ENCODE measurements around the gene FOXP1. TPM values are rescaled to one million over a fixed set of nuclear protein-coding genes. Genes with fewer than 3 reads are reported as not detected.

FOXP1 gene
- total and polyA plus RNA-seq, 2 of the 13 experiments (the other 11 are each of a cell fraction or from before 2014, with no cell fraction given) = 40.4 to 59.0 TPM

DNA sequence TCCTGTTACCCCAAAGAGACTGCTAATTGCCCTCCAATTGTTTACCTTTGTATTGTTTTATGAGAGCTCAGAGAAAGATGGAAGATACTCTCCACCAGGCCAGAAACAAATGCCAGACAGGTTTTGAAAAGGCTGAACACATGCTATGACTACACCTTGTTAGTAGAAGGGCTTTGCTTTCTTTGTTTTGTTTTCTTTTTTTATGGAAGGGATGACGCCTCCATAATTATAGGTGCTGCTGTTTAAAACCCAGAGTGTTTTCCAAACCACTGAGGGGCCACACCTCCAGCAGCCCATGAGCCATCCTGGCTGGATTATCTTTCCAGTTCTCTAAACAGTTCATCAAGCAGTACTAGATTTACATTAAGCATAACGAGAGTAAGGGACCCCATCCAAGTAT is 5.6 kb upstream of the FOXP1 start:
- in situ Hi-C loops (cut with HindIII; ENCODE audit: extremely low pct_ligation_motif_present, low pct_unique_long_range_greater_than_20kb) (loop anchor here (10.0 kb wide), 1 partner anchor 534 kb away; no protein-coding TSS in a partner anchor), intact Hi-C loops (cut with micrococcal nuclease; ENCODE audit: unreplicated experiment) (loop anchor here (10.0 kb wide), 1 partner anchor 134 kb away; no protein-coding TSS in a partner anchor)
- no TSS peak for BruUV-seq (replicated peaks)
- Histone ChIP-seq H3K27ac (ENCODE audit: extremely low read length, insufficient read depth, low read length) (no peak overlapping the region), H3K9ac (ENCODE audit: insufficient read depth, low read depth, low read length) (no peak overlapping the region), H3K4me3 (replicated peaks in 1 of 3; ENCODE audit: insufficient read depth in 1 of 3, low read depth in 2 of 3, low read length in 3 of 3) (no peak overlapping the region), H3K79me2 (ENCODE audit: insufficient read depth, low read length) (peaks cover 5% of the 10 kb centered on the region), H4K20me1 (ENCODE audit: insufficient read depth, low read length) (no peaks in the 10 kb centered on the region), H3K4me2 (ENCODE audit: low read depth, low read length) (no peak overlapping the region), H3K36me3 (replicated peaks in 1 of 2; ENCODE audit: control insufficient read depth in 1 of 2, insufficient read depth in 2 of 2, low read length in 2 of 2) (no peaks in the 10 kb centered on the region), H3K4me1 (ENCODE audit: insufficient read depth, low read length) (peaks cover 20% of the 10 kb centered on the region), H3K9me3 (ENCODE audit: low read length) (no peaks in the 10 kb centered on the region), H2AFZ (ENCODE audit: low read length) (no peak overlapping the region), H3K27me3 (ENCODE audit: control insufficient read depth in 1 of 2, insufficient read depth in 2 of 2, low read length in 2 of 2) (no peaks in the 10 kb centered on the region)
- ChIA-PET POLR2A (no interaction called here), CTCF (ENCODE audit: low intra/inter-chr PET ratio, low total read pairs) (no interaction called here)
- DNase-seq (ENCODE audit: low spot score) (no peak), ATAC-seq (no peak), FAIRE-seq (no peak)
- WGBS (ENCODE audit: low lambda C conversion rate) = 84% methylated on average over 2 of the region's 2 CpGs
- no peak for TF ChIP-seq ATF1 (CRISPR knock-in tag; IDR thresholded peaks at IDR 0.05)
- no peak for TF ChIP-seq IRX3 (CRISPR knock-in tag; IDR thresholded peaks at IDR 0.05; ENCODE audit: borderline replicate concordance, low read depth)
- no peak for TF ChIP-seq HBP1 (CRISPR knock-in tag; IDR thresholded peaks at IDR 0.05; ENCODE audit: low read depth)
- TF ChIP-seq MYC (CRISPR knock-in tag; IDR thresholded peaks at IDR 0.05; ENCODE audit: borderline replicate concordance) = no peak
- no peak for TF ChIP-seq ZNF567 (CRISPR knock-in tag; IDR thresholded peaks at IDR 0.05; ENCODE audit: borderline replicate concordance)

DNA sequence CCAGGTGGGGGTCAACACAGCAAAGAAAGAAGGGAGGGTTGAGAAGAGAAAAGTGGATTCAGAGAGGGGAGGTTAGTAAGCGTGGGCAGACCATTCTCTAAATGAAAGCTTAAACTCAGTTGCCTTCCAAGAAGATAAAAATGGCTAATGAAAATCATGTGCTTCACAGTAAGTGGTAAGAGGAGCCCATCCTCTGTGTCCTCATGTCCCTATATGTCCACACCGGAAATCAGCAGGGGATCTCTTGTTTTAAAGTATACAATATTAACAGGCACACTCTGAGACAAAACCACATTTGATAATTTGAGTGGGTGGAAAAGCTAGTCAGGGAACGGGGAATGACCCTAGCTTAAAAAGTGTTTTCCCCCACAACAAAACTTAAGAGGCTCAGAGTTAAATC is 4.4 kb upstream of the FOXP1 start:
- 97% methylated on average over 3 of the region's 3 CpGs for WGBS (ENCODE audit: low lambda C conversion rate)
- ChIA-PET POLR2A (no interaction called here), CTCF (ENCODE audit: low intra/inter-chr PET ratio, low total read pairs) (no interaction called here)
- H3K27me3 ChIP-seq (ENCODE audit: control insufficient read depth in 1 of 2, insufficient read depth in 2 of 2, low read length in 2 of 2) = no peaks in the 10 kb centered on the region
- no peaks in the 10 kb centered on the region for H3K9me3 ChIP-seq (ENCODE audit: low read length)
- peaks cover 20% of the 10 kb centered on the region for H3K4me1 ChIP-seq (ENCODE audit: insufficient read depth, low read length)
- intact Hi-C loops (cut with micrococcal nuclease; ENCODE audit: unreplicated experiment) = loop anchor here (10.0 kb wide), 1 partner anchor 133 kb away; no protein-coding TSS in a partner anchor
- FAIRE-seq = no peak
- H3K27ac ChIP-seq (ENCODE audit: extremely low read length, insufficient read depth, low read length) = no peak overlapping the region
- no peak overlapping the region for H3K9ac ChIP-seq (ENCODE audit: insufficient read depth, low read depth, low read length)
- H2AFZ ChIP-seq (ENCODE audit: low read length) = no peak overlapping the region
- no peak overlapping the region for H3K4me3 ChIP-seq (replicated peaks in 1 of 3; ENCODE audit: insufficient read depth in 1 of 3, low read depth in 2 of 3, low read length in 3 of 3)
- in situ Hi-C loops (cut with HindIII; ENCODE audit: extremely low pct_ligation_motif_present, low pct_unique_long_range_greater_than_20kb) = loop anchor here (10.0 kb wide), 1 partner anchor 533 kb away; no protein-coding TSS in a partner anchor
- no peak for DNase-seq (ENCODE audit: low spot score)
- H4K20me1 ChIP-seq (ENCODE audit: insufficient read depth, low read length) = no peaks in the 10 kb centered on the region
- H3K36me3 ChIP-seq (replicated peaks in 1 of 2; ENCODE audit: control insufficient read depth in 1 of 2, insufficient read depth in 2 of 2, low read length in 2 of 2) = no peaks in the 10 kb centered on the region
- no TSS peak for BruUV-seq (replicated peaks)
- no peak overlapping the region for H3K4me2 ChIP-seq (ENCODE audit: low read depth, low read length)
- ATAC-seq = no peak
- H3K79me2 ChIP-seq (ENCODE audit: insufficient read depth, low read length) = peaks cover 5% of the 10 kb centered on the region
- TF ChIP-seq ZNF180 (CRISPR knock-in tag; IDR thresholded peaks at IDR 0.05; ENCODE audit: borderline replicate concordance, low read depth) = no peak
- no peak for TF ChIP-seq CAMTA2 (CRISPR knock-in tag; IDR thresholded peaks at IDR 0.05; ENCODE audit: borderline replicate concordance)
- TF ChIP-seq, protein P1, sequence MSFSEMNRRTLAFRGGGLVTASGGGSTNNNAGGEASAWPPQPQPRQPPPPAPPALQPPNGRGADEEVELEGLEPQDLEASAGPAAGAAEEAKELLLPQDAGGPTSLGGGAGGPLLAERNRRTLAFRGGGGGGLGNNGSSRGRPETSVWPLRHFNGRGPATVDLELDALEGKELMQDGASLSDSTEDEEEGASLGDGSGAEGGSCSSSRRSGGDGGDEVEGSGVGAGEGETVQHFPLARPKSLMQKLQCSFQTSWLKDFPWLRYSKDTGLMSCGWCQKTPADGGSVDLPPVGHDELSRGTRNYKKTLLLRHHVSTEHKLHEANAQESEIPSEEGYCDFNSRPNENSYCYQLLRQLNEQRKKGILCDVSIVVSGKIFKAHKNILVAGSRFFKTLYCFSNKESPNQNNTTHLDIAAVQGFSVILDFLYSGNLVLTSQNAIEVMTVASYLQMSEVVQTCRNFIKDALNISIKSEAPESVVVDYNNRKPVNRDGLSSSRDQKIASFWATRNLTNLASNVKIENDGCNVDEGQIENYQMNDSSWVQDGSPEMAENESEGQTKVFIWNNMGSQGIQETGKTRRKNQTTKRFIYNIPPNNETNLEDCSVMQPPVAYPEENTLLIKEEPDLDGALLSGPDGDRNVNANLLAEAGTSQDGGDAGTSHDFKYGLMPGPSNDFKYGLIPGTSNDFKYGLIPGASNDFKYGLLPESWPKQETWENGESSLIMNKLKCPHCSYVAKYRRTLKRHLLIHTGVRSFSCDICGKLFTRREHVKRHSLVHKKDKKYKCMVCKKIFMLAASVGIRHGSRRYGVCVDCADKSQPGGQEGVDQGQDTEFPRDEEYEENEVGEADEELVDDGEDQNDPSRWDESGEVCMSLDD (CRISPR knock-in tag; IDR thresholded peaks at IDR 0.05; ENCODE audit: borderline replicate concordance) = no peak
- no peak for TF ChIP-seq CC2D1A (CRISPR knock-in tag; IDR thresholded peaks at IDR 0.05)
- TF ChIP-seq, protein P2, sequence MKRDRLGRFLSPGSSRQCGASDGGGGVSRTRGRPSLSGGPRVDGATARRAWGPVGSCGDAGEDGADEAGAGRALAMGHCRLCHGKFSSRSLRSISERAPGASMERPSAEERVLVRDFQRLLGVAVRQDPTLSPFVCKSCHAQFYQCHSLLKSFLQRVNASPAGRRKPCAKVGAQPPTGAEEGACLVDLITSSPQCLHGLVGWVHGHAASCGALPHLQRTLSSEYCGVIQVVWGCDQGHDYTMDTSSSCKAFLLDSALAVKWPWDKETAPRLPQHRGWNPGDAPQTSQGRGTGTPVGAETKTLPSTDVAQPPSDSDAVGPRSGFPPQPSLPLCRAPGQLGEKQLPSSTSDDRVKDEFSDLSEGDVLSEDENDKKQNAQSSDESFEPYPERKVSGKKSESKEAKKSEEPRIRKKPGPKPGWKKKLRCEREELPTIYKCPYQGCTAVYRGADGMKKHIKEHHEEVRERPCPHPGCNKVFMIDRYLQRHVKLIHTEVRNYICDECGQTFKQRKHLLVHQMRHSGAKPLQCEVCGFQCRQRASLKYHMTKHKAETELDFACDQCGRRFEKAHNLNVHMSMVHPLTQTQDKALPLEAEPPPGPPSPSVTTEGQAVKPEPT (CRISPR knock-in tag; IDR thresholded peaks at IDR 0.05; ENCODE audit: low read depth) = no peak
- TF ChIP-seq SP5 (CRISPR knock-in tag; IDR thresholded peaks at IDR 0.05; ENCODE audit: borderline replicate concordance, low read depth) = no peak
- TF ChIP-seq ZNF33A (CRISPR knock-in tag; IDR thresholded peaks at IDR 0.05; ENCODE audit: borderline replicate concordance) = no peak
